ENCODE data around the gene GIMAP2. TPM values are rescaled to one million over a fixed set of nuclear protein-coding genes. Genes with fewer than 3 reads are reported as not detected.

The GIMAP2 gene
- total and polyA plus RNA-seq, 10 donors, result 33.9 to 126 (median 74.3) TPM

- H3K4me1 ChIP-seq, result peaks cover 1 to 85% (median 33%) of the 10 kb centered on the region in 6 donors
- H3K4me3 ChIP-seq, result peak overlapping the region in 1 of 8 donors; percentile 84
- TF ChIP-seq POLR2A (IDR thresholded peaks at IDR 0.05) (no peak), POLR2AphosphoS5 (IDR thresholded peaks at IDR 0.05) (no peak)
- TF ChIP-seq, protein P1, sequence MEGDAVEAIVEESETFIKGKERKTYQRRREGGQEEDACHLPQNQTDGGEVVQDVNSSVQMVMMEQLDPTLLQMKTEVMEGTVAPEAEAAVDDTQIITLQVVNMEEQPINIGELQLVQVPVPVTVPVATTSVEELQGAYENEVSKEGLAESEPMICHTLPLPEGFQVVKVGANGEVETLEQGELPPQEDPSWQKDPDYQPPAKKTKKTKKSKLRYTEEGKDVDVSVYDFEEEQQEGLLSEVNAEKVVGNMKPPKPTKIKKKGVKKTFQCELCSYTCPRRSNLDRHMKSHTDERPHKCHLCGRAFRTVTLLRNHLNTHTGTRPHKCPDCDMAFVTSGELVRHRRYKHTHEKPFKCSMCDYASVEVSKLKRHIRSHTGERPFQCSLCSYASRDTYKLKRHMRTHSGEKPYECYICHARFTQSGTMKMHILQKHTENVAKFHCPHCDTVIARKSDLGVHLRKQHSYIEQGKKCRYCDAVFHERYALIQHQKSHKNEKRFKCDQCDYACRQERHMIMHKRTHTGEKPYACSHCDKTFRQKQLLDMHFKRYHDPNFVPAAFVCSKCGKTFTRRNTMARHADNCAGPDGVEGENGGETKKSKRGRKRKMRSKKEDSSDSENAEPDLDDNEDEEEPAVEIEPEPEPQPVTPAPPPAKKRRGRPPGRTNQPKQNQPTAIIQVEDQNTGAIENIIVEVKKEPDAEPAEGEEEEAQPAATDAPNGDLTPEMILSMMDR (IDR thresholded peaks at IDR 0.05 in 8 of 11, conservative IDR thresholded peaks at IDR 0.05 in 3 of 11), result no peak
- DNase-seq, result no peak
- intact Hi-C loops (cut with DNase I; ENCODE audit: low total_unique reads), result loop anchor here (10.0 kb wide), 1 partner anchor 51 kb away; the partner anchor contains the start of gene GIMAP2
- 80 to 95% (median 83%) methylated on average over 3 of the region's 3 CpGs for WGBS, 5 donors
- no peaks in the 10 kb centered on the region for H3K9me3 ChIP-seq
- H3K27me3 ChIP-seq (replicated peaks in 1 of 7), result no peaks in the 10 kb centered on the region
- H3K27ac ChIP-seq, result peak overlapping the region; percentile 40 to 90 (median 86)
- H3K36me3 ChIP-seq, result peaks cover 0 to 9% (median under 1%) of the 10 kb centered on the region in 6 donors
Observed at GRCh38 chr7:150735596-150736358, 50.3 kb downstream of the GIMAP2 start.

GRCh38 chr7:150736864-150737263 is 51.4 kb downstream of the GIMAP2 start:
- no peaks in the 10 kb centered on the region for H3K27me3 ChIP-seq (replicated peaks in 1 of 7)
- DNase-seq, result no peak
- peaks cover 0 to 20% (median 11%) of the 10 kb centered on the region in 6 donors for H3K36me3 ChIP-seq
- no peaks in the 10 kb centered on the region for H3K9me3 ChIP-seq
- peak overlapping the region; percentile 51 to 90 (median 86) for H3K27ac ChIP-seq
- WGBS, 5 donors, result 48 to 66% (median 62%) methylated on average over 4 of the region's 4 CpGs
- H3K4me1 ChIP-seq, result peaks cover 8 to 86% (median 43%) of the 10 kb centered on the region in 6 donors
- TF ChIP-seq POLR2AphosphoS5 (IDR thresholded peaks at IDR 0.05), result no peak
- TF ChIP-seq, protein P1 (IDR thresholded peaks at IDR 0.05 in 8 of 11, conservative IDR thresholded peaks at IDR 0.05 in 3 of 11), result no peak
- TF ChIP-seq POLR2A (IDR thresholded peaks at IDR 0.05), result no peak
- H3K4me3 ChIP-seq, result peak overlapping the region; percentile 42 to 84 (median 62)
- intact Hi-C loops (cut with DNase I; ENCODE audit: low total_unique reads), result loop anchor here (10.0 kb wide), 1 partner anchor 52 kb away; the partner anchor contains the start of gene GIMAP2

GRCh38 chr7:150737265-150738055 is 52.0 kb downstream of the GIMAP2 start, which contains the start of gene GIMAP5:
TSS of gene GIMAP5 (plus strand) at chr7:150737418. CDS start at chr7:150740885, 3,467 bp downstream.
- 6 to 15% (median 13%) methylated on average over 11 to 14 of the region's 14 CpGs for WGBS, 5 donors
- peak within 1 kb of the TSS; percentile 42 to 84 (median 62) for H3K4me3 ChIP-seq
- peaks cover 10 to 86% (median 48%) of the 10 kb centered on the region in 6 donors for H3K4me1 ChIP-seq

More at GRCh38 chr7:150737265-150738055, 52.0 kb downstream of the GIMAP2 start, which contains the start of gene GIMAP5:
- no peaks in the 10 kb centered on the region for H3K27me3 ChIP-seq (replicated peaks in 1 of 7)
- H3K27ac ChIP-seq, result peak within 1 kb of the TSS; percentile 51 to 90 (median 86)
- TF ChIP-seq, protein P1 (IDR thresholded peaks at IDR 0.05 in 8 of 11, conservative IDR thresholded peaks at IDR 0.05 in 3 of 11), result no peak
- TF ChIP-seq POLR2A (IDR thresholded peaks at IDR 0.05), result peak in 1 of 3 donors; percentile 38
- TF ChIP-seq POLR2AphosphoS5 (IDR thresholded peaks at IDR 0.05), result peak; percentile 15 to 89 (median 84)
- DNase-seq, result peak; percentile 85
- no peaks in the 10 kb centered on the region for H3K9me3 ChIP-seq
- intact Hi-C loops (cut with DNase I; ENCODE audit: low total_unique reads), result loop anchor here (10.0 kb wide), 1 partner anchor 53 kb away; the partner anchor contains the start of gene GIMAP2
- H3K36me3 ChIP-seq, result peaks cover 0 to 26% (median 16%) of the 10 kb centered on the region in 6 donors
